HEK293 (cell line): ENCODE results near the gene ANKRD6.

Source experiments
- CTCF ChIA-PET: fragments of 350-600 bp; formaldehyde crosslinking; extraction: SDS; loops from one replicate; lab custom pipeline; 2021; ENCODE audit warnings: antibody characterized with exemption; lab: Yijun Ruan, JAX
- POLR2A ChIA-PET: fragments of 300-600 bp; formaldehyde crosslinking; extraction: SDS; loops from one replicate; lab custom pipeline; 2020; ENCODE audit warnings: antibody characterized with exemption, inconsistent platforms; lab: Yijun Ruan, JAX
- H3K27ac ChIP-seq: fragments of 200-500 bp; sonication (Bioruptor generic); 2 replicates; pipeline ENCODE4 v1.5.1; 2014; ENCODE audit warnings: low read depth, low read length, control low read depth, inconsistent platforms; ENCODE audit errors: extremely low read depth
- H3K36me3 ChIP-seq, 2 experiments: fragments of 200-500 bp in 1 of 2; sonication (Bioruptor generic) in 1 of 2; 1 replicate in 1 of 2; 2 replicates in 1 of 2; pipeline ENCODE4 v1.5.1; 2014 to 2017; ENCODE audit warnings: inconsistent platforms in 2 of 2, low read length in 2 of 2; ENCODE audit not compliant: control insufficient read depth in 2 of 2, insufficient read depth in 1 of 2
- H3K4me1 ChIP-seq: fragments of 200-500 bp; sonication (Bioruptor generic); 2 replicates; pipeline ENCODE4 v1.5.1; 2014; ENCODE audit warnings: mild to moderate bottlenecking, low read length, inconsistent platforms; ENCODE audit not compliant: control insufficient read depth, insufficient read depth
- H3K4me3 ChIP-seq: 2 replicates; pipeline ENCODE4 v1.5.1; 2011; ENCODE audit warnings: low read depth, mild to moderate bottlenecking, control low read depth, low read length, moderate library complexity
- H3K9me3 ChIP-seq: fragments of 200-500 bp; sonication (Bioruptor generic); 2 replicates; pipeline ENCODE4 v1.5.1; 2014; ENCODE audit warnings: low read depth, low read length, inconsistent platforms; ENCODE audit not compliant: control insufficient read depth, insufficient read depth
- FEZF1 ChIP-seq: fragments of 450-650 bp; formaldehyde crosslinking; IDR thresholded peaks from 2 replicates; pipeline ENCODE4 v1.5.1; 2016; ENCODE audit warnings: missing biosample characterization, missing genetic modification characterization
- GLI4 ChIP-seq: fragments of 450-650 bp; formaldehyde crosslinking; IDR thresholded peaks from 2 replicates; pipeline ENCODE4 v1.5.1; 2016; ENCODE audit warnings: missing biosample characterization, missing genetic modification characterization
- REPIN1 ChIP-seq: fragments of 450-650 bp; formaldehyde crosslinking; IDR thresholded peaks from 2 replicates; pipeline ENCODE4 v1.5.1; 2017; ENCODE audit warnings: missing biosample characterization, missing genetic modification characterization, low read depth
- SCRT2 ChIP-seq: fragments of 450-650 bp; formaldehyde crosslinking; IDR thresholded peaks from 2 replicates; pipeline ENCODE4 v1.5.1; 2016; ENCODE audit warnings: missing biosample characterization, missing genetic modification characterization
- WT1 ChIP-seq: fragments of 450-650 bp; formaldehyde crosslinking; IDR thresholded peaks from 2 replicates; pipeline ENCODE4 v1.5.1; 2016; ENCODE audit warnings: missing biosample characterization, missing genetic modification characterization
- ZBTB48 ChIP-seq: fragments of 450-650 bp; formaldehyde crosslinking; IDR thresholded peaks from 2 replicates; pipeline ENCODE4 v1.5.1; 2016; ENCODE audit warnings: missing biosample characterization, missing genetic modification characterization
- ZBTB49 ChIP-seq: fragments of 450-650 bp; formaldehyde crosslinking; IDR thresholded peaks from 2 replicates; pipeline ENCODE4 v1.5.1; 2016; ENCODE audit warnings: missing biosample characterization, missing genetic modification characterization, low read depth
- ZFP3 ChIP-seq: fragments of 450-650 bp; formaldehyde crosslinking; IDR thresholded peaks from 2 replicates; pipeline ENCODE4 v1.5.1; 2016; ENCODE audit warnings: low read depth, missing biosample characterization, missing genetic modification characterization
- ZFP37 ChIP-seq: fragments of 450-650 bp; formaldehyde crosslinking; IDR thresholded peaks from 2 replicates; pipeline ENCODE4 v1.5.1; 2016; ENCODE audit warnings: missing biosample characterization, missing genetic modification characterization
- ZIC2 ChIP-seq: fragments of 450-650 bp; formaldehyde crosslinking; IDR thresholded peaks from 2 replicates; pipeline ENCODE4 v1.5.1; 2016; ENCODE audit warnings: missing biosample characterization, missing genetic modification characterization
- ZNF121 ChIP-seq: fragments of 450-650 bp; formaldehyde crosslinking; IDR thresholded peaks from 2 replicates; pipeline ENCODE4 v1.5.1; 2016; ENCODE audit warnings: missing biosample characterization, missing genetic modification characterization
- ZNF133 ChIP-seq: fragments of 450-650 bp; formaldehyde crosslinking; IDR thresholded peaks from 2 replicates; pipeline ENCODE4 v1.5.1; 2016; ENCODE audit warnings: missing biosample characterization, missing genetic modification characterization
- ZNF155 ChIP-seq: fragments of 450-650 bp; formaldehyde crosslinking; IDR thresholded peaks from 2 replicates; pipeline ENCODE4 v1.5.1; 2016; ENCODE audit warnings: missing biosample characterization, missing genetic modification characterization
- ZNF169 ChIP-seq: fragments of 450-650 bp; formaldehyde crosslinking; IDR thresholded peaks from 2 replicates; pipeline ENCODE4 v1.5.1; 2016; ENCODE audit warnings: missing biosample characterization, missing genetic modification characterization
- ZNF184 ChIP-seq: fragments of 450-650 bp; IDR thresholded peaks from 2 replicates; pipeline ENCODE4 v1.5.1; 2018; ENCODE audit warnings: missing biosample characterization, mild to moderate bottlenecking, missing genetic modification characterization
- ZNF223 ChIP-seq: fragments of 450-650 bp; formaldehyde crosslinking; IDR thresholded peaks from 2 replicates; pipeline ENCODE4 v1.5.1; 2016; ENCODE audit warnings: missing biosample characterization, missing genetic modification characterization
- ZNF292 ChIP-seq: fragments of 450-650 bp; formaldehyde crosslinking; IDR thresholded peaks from 2 replicates; pipeline ENCODE4 v1.5.1; 2016; ENCODE audit warnings: low read depth, missing biosample characterization, missing genetic modification characterization, borderline replicate concordance
- ZNF302 ChIP-seq: fragments of 450-650 bp; formaldehyde crosslinking; IDR thresholded peaks from 2 replicates; pipeline ENCODE4 v1.5.1; 2016; ENCODE audit warnings: missing biosample characterization, missing genetic modification characterization, low read depth
- ZNF311 ChIP-seq: fragments of 450-650 bp; formaldehyde crosslinking; IDR thresholded peaks from 2 replicates; pipeline ENCODE4 v1.5.1; 2017; ENCODE audit warnings: missing biosample characterization, missing genetic modification characterization, borderline replicate concordance
- ZNF341 ChIP-seq: fragments of 450-650 bp; formaldehyde crosslinking; IDR thresholded peaks from 2 replicates; pipeline ENCODE4; 2016; ENCODE audit warnings: low read depth, missing biosample characterization, missing genetic modification characterization
- ZNF514 ChIP-seq: fragments of 450-650 bp; formaldehyde crosslinking; IDR thresholded peaks from 2 replicates; pipeline ENCODE4 v1.5.1; 2016; ENCODE audit warnings: missing biosample characterization, missing genetic modification characterization
- ZNF530 ChIP-seq: fragments of 450-650 bp; formaldehyde crosslinking; IDR thresholded peaks from 2 replicates; pipeline ENCODE4 v1.5.1; 2016; ENCODE audit warnings: low read depth, missing biosample characterization, missing genetic modification characterization
- ZNF548 ChIP-seq: fragments of 450-650 bp; formaldehyde crosslinking; IDR thresholded peaks from 2 replicates; pipeline ENCODE4 v1.5.1; 2016; ENCODE audit warnings: missing biosample characterization, missing genetic modification characterization
- ZNF585B ChIP-seq: fragments of 450-650 bp; formaldehyde crosslinking; IDR thresholded peaks from 2 replicates; pipeline ENCODE4 v1.5.1; 2016; ENCODE audit warnings: missing biosample characterization, missing genetic modification characterization
- ZNF624 ChIP-seq: fragments of 450-650 bp; formaldehyde crosslinking; IDR thresholded peaks from 2 replicates; pipeline ENCODE4 v1.5.1; 2017; ENCODE audit warnings: missing biosample characterization, missing genetic modification characterization
- TF ChIP-seq, protein P1 (sequence below): fragments of 450-650 bp; formaldehyde crosslinking; IDR thresholded peaks from 2 replicates; pipeline ENCODE4 v1.5.1; 2016; ENCODE audit warnings: missing biosample characterization, missing genetic modification characterization
- TF ChIP-seq, protein P2 (sequence below): fragments of 450-650 bp; formaldehyde crosslinking; IDR thresholded peaks from 2 replicates; pipeline ENCODE4 v1.5.1; 2016; ENCODE audit warnings: missing biosample characterization, missing genetic modification characterization

ANKRD6 gene

GRCh38 chr6:89611666-89612065 lies 178.7 kb downstream of the ANKRD6 start:
- Histone ChIP-seq H3K27ac (no peak overlapping the region), H3K4me1 (no peaks in the 10 kb centered on the region), H3K36me3 (peaks cover 0 to 26% of the 10 kb centered on the region in 2 experiments; a peak in 2 of 3 replicates), H3K9me3 (no peaks in the 10 kb centered on the region)
- CTCF ChIA-PET, result interaction anchor here (0.7 to 4.6 kb wide), 7 partner anchors 11 to 240 kb away, joined by 3 to 47 read pairs (median 4); partner anchors contain the start of gene ANKRD6
- TF ChIP-seq ZFP3 (tag by site-specific recombination) (no peak), ZNF121 (tag by site-specific recombination) (no peak), ZNF624 (no peak)
- TF ChIP-seq, all 188 proteins: peak for 0
- H3K4me3 ChIP-seq, result no peak overlapping the region
- POLR2A ChIA-PET, result no interaction called here

DNA sequence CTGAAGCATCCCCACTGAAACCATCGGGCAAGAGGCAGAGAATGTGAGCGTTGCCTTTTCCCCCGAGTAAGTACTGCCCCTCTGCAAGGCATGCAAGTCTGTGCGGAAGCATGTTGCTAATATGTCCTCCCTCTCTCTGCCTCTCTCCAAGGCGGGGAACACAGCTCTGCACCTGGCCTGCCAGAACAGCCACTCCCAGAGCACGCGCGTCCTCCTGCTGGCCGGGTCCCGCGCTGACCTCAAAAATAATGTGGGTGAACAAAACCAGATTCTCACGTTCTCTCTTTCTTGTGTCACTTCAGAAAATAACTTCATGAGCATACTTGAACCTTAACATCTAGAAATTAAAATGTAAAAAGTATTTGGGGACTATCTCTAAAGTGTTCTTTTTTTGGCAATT lies 179.2 kb downstream of the ANKRD6 start:
- TF ChIP-seq ZNF292 (tag by site-specific recombination), result no peak
- TF ChIP-seq, protein P1, sequence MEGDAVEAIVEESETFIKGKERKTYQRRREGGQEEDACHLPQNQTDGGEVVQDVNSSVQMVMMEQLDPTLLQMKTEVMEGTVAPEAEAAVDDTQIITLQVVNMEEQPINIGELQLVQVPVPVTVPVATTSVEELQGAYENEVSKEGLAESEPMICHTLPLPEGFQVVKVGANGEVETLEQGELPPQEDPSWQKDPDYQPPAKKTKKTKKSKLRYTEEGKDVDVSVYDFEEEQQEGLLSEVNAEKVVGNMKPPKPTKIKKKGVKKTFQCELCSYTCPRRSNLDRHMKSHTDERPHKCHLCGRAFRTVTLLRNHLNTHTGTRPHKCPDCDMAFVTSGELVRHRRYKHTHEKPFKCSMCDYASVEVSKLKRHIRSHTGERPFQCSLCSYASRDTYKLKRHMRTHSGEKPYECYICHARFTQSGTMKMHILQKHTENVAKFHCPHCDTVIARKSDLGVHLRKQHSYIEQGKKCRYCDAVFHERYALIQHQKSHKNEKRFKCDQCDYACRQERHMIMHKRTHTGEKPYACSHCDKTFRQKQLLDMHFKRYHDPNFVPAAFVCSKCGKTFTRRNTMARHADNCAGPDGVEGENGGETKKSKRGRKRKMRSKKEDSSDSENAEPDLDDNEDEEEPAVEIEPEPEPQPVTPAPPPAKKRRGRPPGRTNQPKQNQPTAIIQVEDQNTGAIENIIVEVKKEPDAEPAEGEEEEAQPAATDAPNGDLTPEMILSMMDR (tag by site-specific recombination), result no peak
- no peak for TF ChIP-seq ZBTB48 (tag by site-specific recombination)
- no peak for TF ChIP-seq ZNF585B
- TF ChIP-seq ZFP37 (tag by site-specific recombination), result no peak
- TF ChIP-seq ZNF133 (tag by site-specific recombination), result no peak
- no peak for TF ChIP-seq ZNF169 (tag by site-specific recombination)
- no peak for TF ChIP-seq ZNF155
- TF ChIP-seq ZNF311 (tag by site-specific recombination), result no peak
- no peak for TF ChIP-seq ZIC2
- no peak for TF ChIP-seq FEZF1 (tag by site-specific recombination)
- no peak for TF ChIP-seq ZNF223 (tag by site-specific recombination)
- TF ChIP-seq REPIN1 (tag by site-specific recombination), result no peak
- TF ChIP-seq ZNF514 (tag by site-specific recombination), result no peak
- H3K27ac ChIP-seq, result no peak overlapping the region
- no peaks in the 10 kb centered on the region for H3K4me1 ChIP-seq
- H3K9me3 ChIP-seq, result no peaks in the 10 kb centered on the region
- CTCF ChIA-PET, result interaction anchor here (0.6 to 4.6 kb wide), 8 partner anchors 10 to 629 kb away, joined by 3 to 47 read pairs (median 5); partner anchors contain the start of gene ANKRD6
- POLR2A ChIA-PET, result no interaction called here
- H3K4me3 ChIP-seq, result no peak overlapping the region
- peaks cover 0 to 30% of the 10 kb centered on the region in 2 experiments; a peak in 2 of 3 replicates for H3K36me3 ChIP-seq

DNA sequence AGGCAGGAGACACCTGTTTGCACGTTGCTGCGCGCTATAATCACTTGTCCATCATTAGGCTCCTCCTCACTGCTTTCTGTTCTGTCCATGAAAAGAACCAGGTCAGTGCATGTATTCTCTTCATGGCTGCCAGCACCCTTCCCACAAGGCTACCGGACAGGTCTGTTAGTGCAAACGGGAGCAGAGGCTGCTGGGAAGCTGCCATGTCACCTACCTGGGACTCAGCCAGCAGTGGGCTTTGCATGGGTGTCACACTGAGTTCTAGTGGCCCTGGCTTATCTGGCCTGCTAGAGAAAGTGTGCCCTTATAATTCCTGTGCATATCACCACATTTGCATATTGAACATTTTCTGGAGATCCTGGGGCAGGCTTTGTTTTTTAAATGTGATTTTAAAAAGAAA lies 180.8 kb downstream of the ANKRD6 start:
- CTCF ChIA-PET, result interaction anchor here (0.9 to 4.2 kb wide), 6 partner anchors 15 to 631 kb away, joined by 3 to 47 read pairs (median 7); partner anchors contain the start of gene ANKRD6
- no peaks in the 10 kb centered on the region for H3K4me1 ChIP-seq
- POLR2A ChIA-PET, result interaction anchor here (1.1 to 1.3 kb wide), 2 partner anchors 18 to 25 kb away, joined by 3 read pairs; partner anchors contain the start of gene LYRM2

DNA sequence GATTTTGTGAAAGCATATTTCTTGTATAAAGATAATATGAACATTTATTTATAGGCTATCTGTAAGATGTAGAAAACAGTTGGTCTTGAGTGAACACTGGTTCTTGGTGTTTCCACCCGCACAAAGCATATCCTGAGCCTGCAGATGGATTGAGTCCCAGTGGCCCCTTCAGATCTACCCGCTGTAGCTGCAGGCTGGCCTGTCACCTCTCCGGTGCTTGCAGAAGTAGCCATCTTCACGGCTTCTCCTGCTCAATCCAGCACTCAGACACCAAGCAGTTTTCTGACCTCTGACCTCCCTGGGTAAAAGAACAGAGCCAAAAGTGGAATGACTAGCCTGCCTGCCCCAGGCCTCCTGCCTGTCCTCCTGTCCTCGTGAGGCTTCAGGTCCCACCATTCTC lies 182.9 kb downstream of the ANKRD6 start:
- Histone ChIP-seq H3K4me1 (no peaks in the 10 kb centered on the region), H3K27ac (no peak overlapping the region), H3K9me3 (no peaks in the 10 kb centered on the region), H3K4me3 (no peak overlapping the region), H3K36me3 (peaks cover 0 to 34% of the 10 kb centered on the region in 2 experiments; a peak in 2 of 3 replicates)
- ChIA-PET POLR2A (no interaction called here), CTCF (interaction anchor here (0.6 to 1.1 kb wide), 3 partner anchors 13 to 877 kb away, joined by 3 read pairs; no protein-coding TSS in a partner anchor)
- TF ChIP-seq ZNF548 (tag by site-specific recombination), result no peak
- TF ChIP-seq WT1, result no peak
- no peak for TF ChIP-seq ZNF184
- TF ChIP-seq, protein P2, sequence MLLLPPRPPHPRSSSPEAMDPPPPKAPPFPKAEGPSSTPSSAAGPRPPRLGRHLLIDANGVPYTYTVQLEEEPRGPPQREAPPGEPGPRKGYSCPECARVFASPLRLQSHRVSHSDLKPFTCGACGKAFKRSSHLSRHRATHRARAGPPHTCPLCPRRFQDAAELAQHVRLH (tag by site-specific recombination), result no peak
- TF ChIP-seq GLI4 (tag by site-specific recombination), result no peak
- no peak for TF ChIP-seq ZNF341
- no peak for TF ChIP-seq ZBTB49
- no peak for TF ChIP-seq ZNF302 (tag by site-specific recombination)

More for the DNA sequence above, 180.8 kb downstream of the ANKRD6 start:
- H3K4me3 ChIP-seq, result no peak overlapping the region
- H3K36me3 ChIP-seq, result peaks cover 0 to 34% of the 10 kb centered on the region in 2 experiments; a peak in 2 of 3 replicates
- TF ChIP-seq ZNF530 (tag by site-specific recombination) (no peak), SCRT2 (tag by site-specific recombination) (peak; percentile 45; the same call in 1 of the 2 replicates)
- TF ChIP-seq, all 188 proteins: peak for 1
- H3K9me3 ChIP-seq, result no peaks in the 10 kb centered on the region
- no peak overlapping the region for H3K27ac ChIP-seq
